Transverse colon (tissue), 4 donors: Measurements from ENCODE around the gene DUSP12. TPM values are rescaled to one million over a fixed set of nuclear protein-coding genes. Genes with fewer than 3 reads are reported as not detected.

ENCODE experiments used
- DNase-seq: peaks from one replicate; pipeline ENCODE4 v3.0.0-alpha.2; 2019
- H3K27ac ChIP-seq, 4 donors: fragments of 200-600 bp; sonication (generic); 2 replicates each; pipeline ENCODE4 v1.5.1; 2016 to 2018; ENCODE audit warnings: inconsistent platforms in 4 of 4
- H3K27me3 ChIP-seq: fragments of 200-600 bp; sonication (generic); 2 replicates; pipeline ENCODE4 v1.5.1; 2017; ENCODE audit warnings: inconsistent platforms
- H3K36me3 ChIP-seq, 4 donors: fragments of 200-600 bp; sonication (generic); 2 replicates each; pipeline ENCODE4 v1.5.1; 2017 to 2019; ENCODE audit warnings: inconsistent platforms in 4 of 4
- H3K4me1 ChIP-seq, 4 donors: fragments of 200-600 bp; sonication (generic); 2 replicates each; pipeline ENCODE4 v1.5.1; 2017 to 2020; ENCODE audit warnings: inconsistent platforms in 4 of 4
- H3K4me3 ChIP-seq, 4 donors: fragments of 200-600 bp; sonication (generic); 1 replicate in 1 of 4; 2 replicates in 3 of 4; pipeline versions ENCODE4 v1.5.1 to v1.6.1; 2017 to 2019; ENCODE audit warnings: inconsistent platforms in 4 of 4
- H3K9me3 ChIP-seq, 2 donors: fragments of 200-600 bp; sonication (generic); 2 replicates each; pipeline ENCODE4 v1.5.1; 2017 to 2019; ENCODE audit warnings: inconsistent platforms in 2 of 2
- EP300 ChIP-seq: sonication (generic); formaldehyde crosslinking; IDR thresholded peaks from one replicate; pipeline ENCODE4 v1.6.1; 2017; ENCODE audit warnings: antibody characterized with exemption, low read depth
- POLR2A ChIP-seq: fragments of 450-650 bp; IDR thresholded peaks from one replicate; pipeline ENCODE4 v1.6.1; 2016; ENCODE audit warnings: antibody characterized with exemption, mild to moderate bottlenecking, moderate library complexity
- POLR2AphosphoS5 ChIP-seq, 3 donors: sonication (generic); formaldehyde crosslinking; IDR thresholded peaks; one replicate each; pipeline ENCODE4 v1.6.1; 2016; ENCODE audit warnings: antibody characterized with exemption in 3 of 3
- WGBS, 2 donors: methylation state at CpG; one replicate each; pipeline ENCODE4 v1.1.5; 2018; ENCODE audit warnings: low coverage in 1 of 2; 5-methylcytosine and 5-hydroxymethylcytosine counted together
- in situ Hi-C, 4 donors: fragments of 200-750 bp; cut with MboI; loops; one replicate each; pipeline versions ENCODE4 v1.15.0 to v1.15.1; 2017; ENCODE audit warnings: low sequenced_read_pairs in 3 of 4, low pct_ligation_motif_present in 1 of 4, low pct_unique_long_range_greater_than_20kb in 1 of 4
- intact Hi-C: fragments of 100-400 bp; cut with DNase I; formaldehyde crosslinking; loops from one replicate; pipeline ENCODE4 v1.15.1; 2023; ENCODE audit warnings: low total_unique reads
- total RNA-seq, 4 donors: library from RNA; depleted of rRNA; stranded (reverse); fragments of >200 nt; gene quantifications; one replicate each; pipeline ENCODE4 v1.1.0, GENCODE V29; 2016
- TF ChIP-seq, protein P1 (sequence below), 5 experiments: fragments of 200-600 bp in 3 of 5; fragments of 450-650 bp in 2 of 5; sonication (generic) in 3 of 5; IDR thresholded peaks; 1 replicate in 2 of 5; 2 replicates in 3 of 5; pipeline ENCODE4 v1.5.1; 2016 to 2017; ENCODE audit warnings: antibody characterized with exemption in 5 of 5, inconsistent platforms in 3 of 5, mild to moderate bottlenecking in 2 of 5, moderate library complexity in 1 of 5

Gene DUSP12
- total RNA-seq, 4 donors from 2014 or later = 26.2 to 62.5 (median 28.4) TPM; not detected in 1

DNA sequence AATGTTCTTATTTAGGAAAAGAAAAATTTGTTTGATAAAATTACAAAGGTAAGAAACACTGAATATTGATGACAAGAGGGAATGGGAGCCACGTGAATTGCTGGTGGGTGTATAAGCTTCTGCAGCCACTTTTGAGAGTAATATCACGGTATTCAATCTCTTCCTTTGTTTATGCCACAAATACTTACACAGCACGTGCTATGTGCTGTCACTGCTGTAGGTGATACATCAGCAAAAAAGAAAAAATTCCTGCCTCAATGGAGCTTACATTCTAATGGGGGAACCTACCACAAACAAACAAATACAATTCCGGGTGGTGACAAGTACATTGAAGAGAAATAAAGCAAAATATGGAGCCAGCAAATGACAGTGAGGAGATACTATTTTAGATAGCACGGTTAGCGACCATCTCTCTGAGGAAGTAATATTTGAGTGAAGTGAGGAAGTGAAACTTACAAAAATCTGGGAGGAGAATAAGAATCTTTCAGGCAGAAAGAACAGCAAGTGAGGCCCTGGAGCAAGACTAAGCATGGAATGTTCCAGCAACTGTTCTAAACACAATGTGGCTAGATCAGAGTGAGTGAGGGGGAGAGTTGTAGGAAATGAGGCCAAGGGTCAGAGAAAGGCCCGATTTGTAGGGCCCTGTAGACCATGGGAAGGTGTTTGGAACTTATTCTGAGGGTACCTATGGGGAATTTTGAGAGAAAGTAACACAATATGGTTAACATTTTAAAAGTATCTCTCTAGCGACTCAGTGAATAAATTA lies 30.8 kb upstream of the DUSP12 start:
- H3K9me3 ChIP-seq = no peaks in the 10 kb centered on the region
- TF ChIP-seq POLR2A (no peak), EP300 (no peak), POLR2AphosphoS5 (IDR thresholded peaks at IDR 0.05) (no peak)
- TF ChIP-seq, protein P1, sequence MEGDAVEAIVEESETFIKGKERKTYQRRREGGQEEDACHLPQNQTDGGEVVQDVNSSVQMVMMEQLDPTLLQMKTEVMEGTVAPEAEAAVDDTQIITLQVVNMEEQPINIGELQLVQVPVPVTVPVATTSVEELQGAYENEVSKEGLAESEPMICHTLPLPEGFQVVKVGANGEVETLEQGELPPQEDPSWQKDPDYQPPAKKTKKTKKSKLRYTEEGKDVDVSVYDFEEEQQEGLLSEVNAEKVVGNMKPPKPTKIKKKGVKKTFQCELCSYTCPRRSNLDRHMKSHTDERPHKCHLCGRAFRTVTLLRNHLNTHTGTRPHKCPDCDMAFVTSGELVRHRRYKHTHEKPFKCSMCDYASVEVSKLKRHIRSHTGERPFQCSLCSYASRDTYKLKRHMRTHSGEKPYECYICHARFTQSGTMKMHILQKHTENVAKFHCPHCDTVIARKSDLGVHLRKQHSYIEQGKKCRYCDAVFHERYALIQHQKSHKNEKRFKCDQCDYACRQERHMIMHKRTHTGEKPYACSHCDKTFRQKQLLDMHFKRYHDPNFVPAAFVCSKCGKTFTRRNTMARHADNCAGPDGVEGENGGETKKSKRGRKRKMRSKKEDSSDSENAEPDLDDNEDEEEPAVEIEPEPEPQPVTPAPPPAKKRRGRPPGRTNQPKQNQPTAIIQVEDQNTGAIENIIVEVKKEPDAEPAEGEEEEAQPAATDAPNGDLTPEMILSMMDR (IDR thresholded peaks at IDR 0.05) = no peak
- no peaks in the 10 kb centered on the region for H3K4me1 ChIP-seq
- DNase-seq = no peak
- in situ Hi-C loops (no loop called here), intact Hi-C loops (no loop called here)
- 60 to 69% methylated on average over 8 of the region's 8 CpGs for WGBS, 2 donors
- peaks cover 30% of the 10 kb centered on the region for H3K27me3 ChIP-seq
- H3K36me3 ChIP-seq = no peaks in the 10 kb centered on the region
- H3K4me3 ChIP-seq = no peak overlapping the region
- H3K27ac ChIP-seq = no peak overlapping the region

- TF ChIP-seq EP300 (no peak), POLR2AphosphoS5 (IDR thresholded peaks at IDR 0.05) (no peak), POLR2A (no peak)
- TF ChIP-seq, protein P1 (IDR thresholded peaks at IDR 0.05) = no peak
- in situ Hi-C loops = no loop called here
- intact Hi-C loops = no loop called here
- peaks cover 30% of the 10 kb centered on the region for H3K27me3 ChIP-seq
- H3K27ac ChIP-seq = no peak overlapping the region
- no peaks in the 10 kb centered on the region for H3K4me1 ChIP-seq
- H3K36me3 ChIP-seq = no peaks in the 10 kb centered on the region
- WGBS, 2 donors = 89% methylated on average over 1 of the region's 1 CpG; no CpG with 5 or more reads in 1 of the 2 donors
- no peak overlapping the region for H3K4me3 ChIP-seq
- DNase-seq = no peak
- H3K9me3 ChIP-seq = no peaks in the 10 kb centered on the region
These were observed 30.3 kb upstream of the DUSP12 start for GRCh38 chr1:161719325-161719611.

- H3K36me3 ChIP-seq = no peaks in the 10 kb centered on the region
These were observed 29.2 kb upstream of the DUSP12 start for GRCh38 chr1:161720422-161720821.

GRCh38 chr1:161720956-161721737 lies 28.4 kb upstream of the DUSP12 start, which contains the start of gene FCRLB:
Gene FCRLB, plus strand, starts transcription at chr1:161721544. Its CDS starts 1,129 bp downstream, at chr1:161722673.
- Histone ChIP-seq H3K36me3 (no peaks in the 10 kb centered on the region), H3K27me3 (peaks cover 36% of the 10 kb centered on the region), H3K9me3 (no peaks in the 10 kb centered on the region), H3K4me1 (peaks cover 0 to 8% (median 7%) of the 10 kb centered on the region in 4 donors), H3K27ac (no peak within 1 kb of the TSS), H3K4me3 (no peak within 1 kb of the TSS)
- DNase-seq = no peak
- TF ChIP-seq POLR2A (no peak), EP300 (no peak), POLR2AphosphoS5 (IDR thresholded peaks at IDR 0.05) (no peak)
- TF ChIP-seq, protein P1 (IDR thresholded peaks at IDR 0.05) = no peak
- 43 to 59% methylated on average over 1 to 4 of the region's 4 CpGs for WGBS, 2 donors
- in situ Hi-C loops = no loop called here
- intact Hi-C loops = no loop called here

More at GRCh38 chr1:161720422-161720821, 29.2 kb upstream of the DUSP12 start:
- peaks cover 36% of the 10 kb centered on the region for H3K27me3 ChIP-seq
- no peak overlapping the region for H3K4me3 ChIP-seq
- H3K27ac ChIP-seq = no peak overlapping the region
- DNase-seq = no peak
- H3K9me3 ChIP-seq = no peaks in the 10 kb centered on the region
- in situ Hi-C loops = no loop called here
- intact Hi-C loops = no loop called here
- 88 to 94% methylated on average over 1 of the region's 1 CpG for WGBS, 2 donors
- TF ChIP-seq POLR2AphosphoS5 (IDR thresholded peaks at IDR 0.05) (no peak), EP300 (no peak), POLR2A (no peak)
- TF ChIP-seq, protein P1 (IDR thresholded peaks at IDR 0.05) = no peak
- H3K4me1 ChIP-seq = peaks cover 0 to 1% (median 1%) of the 10 kb centered on the region in 4 donors
